Ascending aorta (tissue), 2 donors: ENCODE data around the gene PCMT1. TPM values are rescaled to one million over a fixed set of nuclear protein-coding genes. Genes with fewer than 3 reads are reported as not detected.

Source experiments
- DNase-seq, 2 donors: peaks; one replicate each; pipeline ENCODE4 v3.0.0-alpha.2; 2019; ENCODE audit warnings: low spot score in 2 of 2
- H3K27ac ChIP-seq, 2 donors: fragments of 200-600 bp; sonication (generic); one replicate each; pipeline ENCODE4 v1.5.1; 2016 to 2017; ENCODE audit warnings: mild to moderate bottlenecking in 1 of 2
- H3K27me3 ChIP-seq: fragments of 200-600 bp; sonication (generic); one replicate; pipeline ENCODE4 v1.5.1; 2017
- H3K36me3 ChIP-seq, 2 donors: fragments of 200-600 bp; sonication (generic); one replicate each; pipeline ENCODE4 v1.5.1; 2016
- H3K4me1 ChIP-seq, 2 donors: fragments of 200-600 bp; sonication (generic); one replicate each; pipeline ENCODE4 v1.5.1; 2016 to 2017; ENCODE audit warnings: mild to moderate bottlenecking in 1 of 2
- H3K4me3 ChIP-seq, 2 donors: fragments of 200-600 bp; sonication (generic); one replicate each; pipeline ENCODE4 v1.5.1; 2016 to 2017; ENCODE audit warnings: mild to moderate bottlenecking in 1 of 2
- H3K9me3 ChIP-seq, 2 donors: fragments of 200-600 bp; sonication (generic); one replicate each; pipeline ENCODE4 v1.5.1; 2016
- CTCF ChIP-seq, 3 experiments: fragments of 200-600 bp in 2 of 3; fragments of 450-650 bp in 1 of 3; sonication (generic) in 2 of 3; IDR thresholded peaks; one replicate each; pipeline ENCODE4 v1.5.1; 2016 to 2019; ENCODE audit warnings: antibody characterized with exemption in 3 of 3, mild to moderate bottlenecking in 1 of 3, moderate library complexity in 1 of 3
- intact Hi-C: fragments of 100-400 bp; cut with DNase I; formaldehyde crosslinking; loops from one replicate; pipeline ENCODE4 v1.15.1; 2023
- total RNA-seq: library from RNA; depleted of rRNA; stranded (reverse); fragments of >200 nt; gene quantifications from one replicate; pipeline ENCODE4 v1.1.0, GENCODE V29; 2016

PCMT1 gene
- total RNA-seq, 1 donor from 2014 or later: 23.5 TPM

- H3K4me3 ChIP-seq: no peak overlapping the region
- H3K27ac ChIP-seq: no peak overlapping the region
- no peaks in the 10 kb centered on the region for H3K27me3 ChIP-seq
- H3K4me1 ChIP-seq: no peaks in the 10 kb centered on the region
- no peak for DNase-seq
- no peak for TF ChIP-seq CTCF (IDR thresholded peaks at IDR 0.05)
- no peaks in the 10 kb centered on the region for H3K36me3 ChIP-seq
- intact Hi-C loops: no loop called here
- H3K9me3 ChIP-seq: no peaks in the 10 kb centered on the region
Measured at GRCh38 chr6:149854532-149854931, 105.0 kb downstream of the PCMT1 start.

GRCh38 chr6:149855040-149855654, 105.6 kb downstream of the PCMT1 start:
- TF ChIP-seq CTCF (IDR thresholded peaks at IDR 0.05): no peak
- H3K9me3 ChIP-seq: no peaks in the 10 kb centered on the region
- intact Hi-C loops: no loop called here
- no peak overlapping the region for H3K27ac ChIP-seq
- no peak for DNase-seq
- H3K27me3 ChIP-seq: no peaks in the 10 kb centered on the region
- no peaks in the 10 kb centered on the region for H3K4me1 ChIP-seq
- no peak overlapping the region for H3K4me3 ChIP-seq
- H3K36me3 ChIP-seq: no peaks in the 10 kb centered on the region

GRCh38 chr6:149855741-149856140, 106.2 kb downstream of the PCMT1 start:
- no peak for TF ChIP-seq CTCF (IDR thresholded peaks at IDR 0.05)
- no peaks in the 10 kb centered on the region for H3K27me3 ChIP-seq
- intact Hi-C loops: no loop called here
- no peaks in the 10 kb centered on the region for H3K36me3 ChIP-seq
- H3K4me1 ChIP-seq: no peaks in the 10 kb centered on the region
- H3K9me3 ChIP-seq: no peaks in the 10 kb centered on the region
- H3K27ac ChIP-seq: no peak overlapping the region
- no peak for DNase-seq
- no peak overlapping the region for H3K4me3 ChIP-seq

- no peak for TF ChIP-seq CTCF (IDR thresholded peaks at IDR 0.05)
- Histone ChIP-seq H3K27me3 (no peaks in the 10 kb centered on the region), H3K4me1 (no peaks in the 10 kb centered on the region), H3K4me3 (no peak overlapping the region), H3K36me3 (no peaks in the 10 kb centered on the region), H3K9me3 (no peaks in the 10 kb centered on the region), H3K27ac (no peak overlapping the region)
- no peak for DNase-seq
- intact Hi-C loops: no loop called here
Measured at GRCh38 chr6:149856256-149856994, 106.9 kb downstream of the PCMT1 start.

GRCh38 chr6:149857541-149857940, 108.0 kb downstream of the PCMT1 start:
- no peak for TF ChIP-seq CTCF (IDR thresholded peaks at IDR 0.05)
- Histone ChIP-seq H3K4me3 (no peak overlapping the region), H3K27me3 (no peaks in the 10 kb centered on the region), H3K9me3 (no peaks in the 10 kb centered on the region), H3K27ac (no peak overlapping the region), H3K36me3 (no peaks in the 10 kb centered on the region), H3K4me1 (peaks cover 0 to under 1% of the 10 kb centered on the region in 2 donors)
- DNase-seq: no peak
- intact Hi-C loops: no loop called here
